ENCODE data around the gene MAP6. TPM values are rescaled to one million over a fixed set of nuclear protein-coding genes. Genes with fewer than 3 reads are reported as not detected.

The MAP6 gene
- total RNA-seq, 1 experiment from 2014 or later = not detected

DNA sequence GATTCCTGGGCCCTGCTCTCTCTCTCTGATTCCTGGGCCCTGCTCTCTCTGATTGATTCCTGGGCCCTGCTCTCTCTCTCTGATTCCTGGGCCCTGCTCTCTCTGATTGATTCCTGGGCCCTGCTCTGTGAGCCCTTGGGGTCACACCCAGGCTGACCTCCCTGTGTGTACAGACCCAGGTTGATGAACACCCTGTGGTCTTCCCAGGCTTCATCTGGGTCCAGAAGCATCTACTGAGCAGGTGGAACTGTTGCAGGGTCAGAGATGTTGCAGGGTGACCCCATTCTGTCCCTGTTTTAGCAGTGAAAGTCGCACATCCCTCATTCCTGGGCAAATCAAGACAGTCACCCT is 126.8 kb downstream of the MAP6 start:
- no TSS peak for BruUV-seq (replicated peaks)
- ChIA-PET CTCF (no interaction called here), POLR2A (no interaction called here), RAD21 (ENCODE audit: low non-redundant PET in 1 of 2, low total read pairs in 2 of 2, uncharacterized antibody in 2 of 2, unreplicated experiment in 2 of 2) (no interaction called here)
- Histone ChIP-seq H3K27me3 (ENCODE audit: insufficient read depth, low read length) (no peaks in the 10 kb centered on the region), H4K20me1 (ENCODE audit: insufficient read depth) (no peaks in the 10 kb centered on the region), H3K9me3 (ENCODE audit: control insufficient read depth in 1 of 2, insufficient read depth in 1 of 2, low read depth in 1 of 2, low read length in 2 of 2) (no peaks in the 10 kb centered on the region), H3K36me3 (ENCODE audit: control insufficient read depth in 1 of 2, insufficient read depth in 2 of 2, low read length in 2 of 2) (no peaks in the 10 kb centered on the region), H3K27ac (ENCODE audit: low read depth, low read length) (no peak overlapping the region; the same call in 1 of the 2 replicates), H2AFZ (ENCODE audit: low read depth, low read length, poor library complexity, severe bottlenecking) (no peak overlapping the region), H3K4me3 (replicated peaks in 1 of 2; ENCODE audit: low read depth in 1 of 2, low read length in 2 of 2) (no peak overlapping the region), H3K9me2 (ENCODE audit: insufficient read depth) (no peaks in the 10 kb centered on the region), H3K4me2 (ENCODE audit: low read length) (no peak overlapping the region), H3K79me2 (ENCODE audit: insufficient read depth, low read length) (no peaks in the 10 kb centered on the region), H3K4me1 (ENCODE audit: control insufficient read depth in 1 of 2, insufficient read depth in 2 of 2, low read length in 2 of 2) (peaks cover 7 to 28% of the 10 kb centered on the region in 2 experiments; a peak in 3 of 4 replicates), H3K9ac (ENCODE audit: low read length) (no peak overlapping the region)
- TF ChIP-seq TCF7L2 (IDR thresholded peaks at IDR 0.05; ENCODE audit: borderline replicate concordance, extremely low read depth, insufficient read depth, insufficient read length) (no peak), POLR2A (IDR thresholded peaks at IDR 0.05; ENCODE audit: borderline replicate concordance, extremely low read depth, insufficient read depth, insufficient read length) (no peak), SP1 (IDR thresholded peaks at IDR 0.05; ENCODE audit: low read depth) (no peak), FOSL1 (IDR thresholded peaks at IDR 0.05; ENCODE audit: low read depth) (no peak), RAD21 (IDR thresholded peaks at IDR 0.05; ENCODE audit: low read depth) (no peak), SRF (IDR thresholded peaks at IDR 0.05; ENCODE audit: low read depth) (no peak), YY1 (IDR thresholded peaks at IDR 0.05; ENCODE audit: extremely low read depth, insufficient replicate concordance, low read depth, low read length) (no peak)
- TF ChIP-seq, protein P1, sequence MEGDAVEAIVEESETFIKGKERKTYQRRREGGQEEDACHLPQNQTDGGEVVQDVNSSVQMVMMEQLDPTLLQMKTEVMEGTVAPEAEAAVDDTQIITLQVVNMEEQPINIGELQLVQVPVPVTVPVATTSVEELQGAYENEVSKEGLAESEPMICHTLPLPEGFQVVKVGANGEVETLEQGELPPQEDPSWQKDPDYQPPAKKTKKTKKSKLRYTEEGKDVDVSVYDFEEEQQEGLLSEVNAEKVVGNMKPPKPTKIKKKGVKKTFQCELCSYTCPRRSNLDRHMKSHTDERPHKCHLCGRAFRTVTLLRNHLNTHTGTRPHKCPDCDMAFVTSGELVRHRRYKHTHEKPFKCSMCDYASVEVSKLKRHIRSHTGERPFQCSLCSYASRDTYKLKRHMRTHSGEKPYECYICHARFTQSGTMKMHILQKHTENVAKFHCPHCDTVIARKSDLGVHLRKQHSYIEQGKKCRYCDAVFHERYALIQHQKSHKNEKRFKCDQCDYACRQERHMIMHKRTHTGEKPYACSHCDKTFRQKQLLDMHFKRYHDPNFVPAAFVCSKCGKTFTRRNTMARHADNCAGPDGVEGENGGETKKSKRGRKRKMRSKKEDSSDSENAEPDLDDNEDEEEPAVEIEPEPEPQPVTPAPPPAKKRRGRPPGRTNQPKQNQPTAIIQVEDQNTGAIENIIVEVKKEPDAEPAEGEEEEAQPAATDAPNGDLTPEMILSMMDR (IDR thresholded peaks at IDR 0.05 in 2 of 3, conservative IDR thresholded peaks at IDR 0.05 in 1 of 3; ENCODE audit: borderline replicate concordance in 1 of 3, insufficient read depth in 1 of 3, low read depth in 2 of 3, low read length in 2 of 3) = no peak
- DNase-seq (ENCODE audit: low read depth, low spot score) (no peak), ATAC-seq (no peak)
- intact Hi-C loops (cut with micrococcal nuclease) = no loop called here
